GM23248 (cell line): ENCODE measurements around the gene PIP5KL1. TPM values are rescaled to one million over a fixed set of nuclear protein-coding genes. Genes with fewer than 3 reads are reported as not detected.

ENCODE experiments used
- DNase-seq: peaks from one replicate; pipeline ENCODE4 v3.0.0-alpha.2; 2015
- H2AFZ ChIP-seq: fragments of 200-600 bp; sonication (generic); 2 replicates; pipeline ENCODE4 v1.6.1; 2016; ENCODE audit warnings: antibody characterized with exemption
- H3F3A ChIP-seq: fragments of 200-600 bp; sonication (generic); 2 replicates; pipeline ENCODE4 v1.6.1; 2016; ENCODE audit warnings: mild to moderate bottlenecking, antibody characterized with exemption, mixed run types; ENCODE audit not compliant: insufficient read depth
- H3K27ac ChIP-seq: fragments of 200-600 bp; sonication (generic); 2 replicates; pipeline ENCODE4 v1.5.1; 2016; ENCODE audit warnings: mild to moderate bottlenecking
- H3K27me3 ChIP-seq: fragments of 200-600 bp; sonication (generic); replicated peaks from 2 replicates; pipeline ENCODE4 v1.6.1; 2016; ENCODE audit warnings: mild to moderate bottlenecking; ENCODE audit not compliant: insufficient read depth
- H3K36me3 ChIP-seq: fragments of 200-600 bp; sonication (generic); 2 replicates; pipeline ENCODE4 v1.6.1; 2016; ENCODE audit warnings: low read depth, mild to moderate bottlenecking
- H3K4me1 ChIP-seq: fragments of 200-600 bp; sonication (generic); 2 replicates; pipeline ENCODE4 v1.6.1; 2016; ENCODE audit warnings: mild to moderate bottlenecking; ENCODE audit not compliant: insufficient read depth
- H3K4me2 ChIP-seq: fragments of 200-600 bp; sonication (generic); one replicate; pipeline ENCODE4 v1.6.1; 2016; ENCODE audit warnings: mild to moderate bottlenecking; ENCODE audit not compliant: unreplicated experiment
- H3K4me3 ChIP-seq: fragments of 200-600 bp; sonication (generic); 2 replicates; pipeline ENCODE4 v1.5.1; 2016; ENCODE audit warnings: mild to moderate bottlenecking
- H3K79me2 ChIP-seq: fragments of 200-600 bp; sonication (generic); 2 replicates; pipeline ENCODE4 v1.6.1; 2016; ENCODE audit warnings: mild to moderate bottlenecking; ENCODE audit not compliant: insufficient read depth
- H3K9ac ChIP-seq: fragments of 200-600 bp; sonication (generic); 2 replicates; pipeline ENCODE4 v1.6.1; 2016; ENCODE audit warnings: mild to moderate bottlenecking
- H3K9me2 ChIP-seq: fragments of 200-600 bp; sonication (generic); 2 replicates; pipeline ENCODE4 v1.6.1; 2016; ENCODE audit warnings: mixed run types, mild to moderate bottlenecking, moderate library complexity; ENCODE audit not compliant: insufficient read depth
- H3K9me3 ChIP-seq: fragments of 200-600 bp; sonication (generic); one replicate; pipeline ENCODE4 v1.6.1; 2017; ENCODE audit warnings: low read depth
- H4K20me1 ChIP-seq: fragments of 200-600 bp; sonication (generic); 2 replicates; pipeline ENCODE4 v1.6.0; 2016; ENCODE audit not compliant: insufficient read depth
- EZH2 ChIP-seq: fragments of 200-600 bp; sonication (generic); IDR thresholded peaks from 2 replicates; pipeline ENCODE4 v1.6.1; 2018; ENCODE audit warnings: antibody characterized with exemption, mild to moderate bottlenecking; ENCODE audit not compliant: insufficient read depth, poor library complexity, severe bottlenecking
- EZH2phosphoT487 ChIP-seq: fragments of 200-600 bp; sonication (generic); IDR thresholded peaks from 2 replicates; pipeline ENCODE4 v1.6.1; 2018; ENCODE audit warnings: antibody characterized with exemption, moderate library complexity, mild to moderate bottlenecking, low read depth; ENCODE audit not compliant: insufficient read depth
- WGBS, 2 experiments: methylation state at CpG; one replicate each; pipeline ENCODE4 v1.1.6; 2015 to 2017; ENCODE audit warnings: low lambda C conversion rate in 2 of 2, low coverage in 1 of 2; ENCODE audit errors: missing lambda C conversion rate in 2 of 2; 5-methylcytosine and 5-hydroxymethylcytosine counted together
- in situ Hi-C: fragments of 300-500 bp; cut with MboI; formaldehyde crosslinking; loops from 2 replicates; pipeline ENCODE4 v1.15.0; 2020
- polyA plus RNA-seq: library from polyadenylated mRNA; unstranded; fragments of >200 nt; fragmentation: Nextera tagmentation; extraction: Ambion mirVana; gene quantifications from 2 replicates; pipeline ENCODE4 v1.2.1, GENCODE V29; 2016
- total RNA-seq: library from RNA; depleted of rRNA; stranded (reverse); fragments of >200 nt; shearing (Covaris generic); gene quantifications from 2 replicates; pipeline ENCODE4 v1.2.3, GENCODE V29; 2014

The PIP5KL1 gene
- total and polyA plus RNA-seq, 2 experiments from 2014 or later: 5.5 to 8.8 TPM

DNA sequence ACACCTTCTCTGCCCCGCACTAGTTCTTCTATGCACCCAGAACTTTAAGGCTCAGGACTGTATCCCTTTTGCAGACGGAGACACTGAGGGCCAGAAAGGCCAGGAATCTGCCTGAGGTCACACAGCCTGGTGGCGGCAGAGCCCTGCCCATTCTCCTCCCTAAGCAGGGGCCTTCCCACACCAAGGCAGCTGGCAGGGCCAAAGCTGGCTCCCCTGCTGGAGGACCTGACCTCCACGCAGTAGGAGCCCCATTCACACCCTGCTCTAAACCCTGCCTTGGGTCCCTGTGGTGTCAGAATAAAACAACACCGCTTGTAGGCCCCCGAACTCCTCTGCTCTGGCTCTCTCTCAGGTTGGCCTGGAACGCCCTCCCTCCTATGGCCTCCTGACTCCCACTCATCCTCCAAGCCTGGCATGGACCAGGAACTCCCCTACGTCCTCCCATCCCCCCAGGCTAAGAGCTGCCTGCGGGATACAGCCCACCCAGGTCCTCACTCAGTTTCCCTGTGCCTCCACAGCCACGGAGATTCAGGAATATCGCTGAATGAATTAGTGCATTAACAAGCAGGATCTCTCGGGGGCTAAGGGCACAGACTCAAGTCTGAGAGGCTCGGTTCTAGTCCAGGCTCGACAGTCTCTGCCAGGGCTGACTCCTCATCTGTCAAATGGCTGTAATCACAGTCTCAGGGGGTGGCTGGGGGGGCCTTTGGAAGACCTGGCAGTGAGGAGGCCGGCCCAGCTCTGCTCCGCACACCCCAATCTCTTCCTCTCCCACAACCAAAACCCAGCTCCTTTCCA lies 34.0 kb downstream of the PIP5KL1 start:
- Histone ChIP-seq H3K9ac (peak overlapping the region; percentile 38), H3K4me2 (peak overlapping the region; percentile 87), H3K36me3 (peaks cover 38% of the 10 kb centered on the region; the same call in 1 of the 2 replicates), H3K9me2 (no peaks in the 10 kb centered on the region), H3F3A (peaks cover 5% of the 10 kb centered on the region; the same call in 1 of the 2 replicates), H3K79me2 (peaks cover 53% of the 10 kb centered on the region), H3K4me1 (peaks cover 27% of the 10 kb centered on the region), H3K4me3 (peak overlapping the region; percentile 33), H4K20me1 (no peaks in the 10 kb centered on the region), H3K27me3 (no peaks in the 10 kb centered on the region), H2AFZ (no peak overlapping the region), H3K27ac (peak overlapping the region; percentile 28; the same call in 1 of the 2 replicates), H3K9me3 (no peaks in the 10 kb centered on the region)
- 72 to 75% methylated on average over 16 of the region's 16 CpGs for WGBS, 2 experiments
- in situ Hi-C loops: no loop called here
- TF ChIP-seq EZH2phosphoT487 (no peak), EZH2 (no peak)
- DNase-seq: no peak

DNA sequence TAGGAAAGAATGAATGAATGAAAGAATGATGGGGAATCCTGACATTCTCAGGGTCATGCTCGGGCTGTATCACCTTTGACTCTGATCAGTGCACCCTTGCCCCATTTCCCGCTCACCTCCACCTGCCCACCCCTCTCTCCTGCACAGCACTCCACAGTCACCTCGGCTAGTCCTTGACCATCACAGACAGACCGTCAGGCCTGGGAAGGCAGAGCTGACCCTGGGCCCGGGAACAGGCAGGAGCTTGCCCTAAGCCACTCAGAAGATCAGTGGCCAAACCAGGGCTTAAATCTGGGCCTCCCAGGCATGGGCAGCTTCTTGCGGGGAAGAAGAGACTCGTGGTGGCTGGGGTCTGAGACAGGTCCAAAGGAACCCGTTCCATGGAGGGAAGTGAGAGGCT lies 34.8 kb downstream of the PIP5KL1 start:
- in situ Hi-C loops: no loop called here
- H3K9ac ChIP-seq: no peak overlapping the region
- DNase-seq: no peak
- H3F3A ChIP-seq: peaks cover 5% of the 10 kb centered on the region; the same call in 1 of the 2 replicates
- H3K79me2 ChIP-seq: peaks cover 60% of the 10 kb centered on the region
- no peak for TF ChIP-seq EZH2
- TF ChIP-seq EZH2phosphoT487: no peak
- no peak overlapping the region for H2AFZ ChIP-seq
- WGBS, 2 experiments: 89 to 90% methylated on average over 8 of the region's 8 CpGs
- peaks cover 44% of the 10 kb centered on the region; the same call in 1 of the 2 replicates for H3K36me3 ChIP-seq
- no peaks in the 10 kb centered on the region for H3K9me2 ChIP-seq
- no peak overlapping the region for H3K4me2 ChIP-seq
- H4K20me1 ChIP-seq: no peaks in the 10 kb centered on the region
- no peaks in the 10 kb centered on the region for H3K9me3 ChIP-seq
- H3K27me3 ChIP-seq: no peaks in the 10 kb centered on the region
- H3K27ac ChIP-seq: no peak overlapping the region
- peaks cover 20% of the 10 kb centered on the region for H3K4me1 ChIP-seq
- no peak overlapping the region for H3K4me3 ChIP-seq

DNA sequence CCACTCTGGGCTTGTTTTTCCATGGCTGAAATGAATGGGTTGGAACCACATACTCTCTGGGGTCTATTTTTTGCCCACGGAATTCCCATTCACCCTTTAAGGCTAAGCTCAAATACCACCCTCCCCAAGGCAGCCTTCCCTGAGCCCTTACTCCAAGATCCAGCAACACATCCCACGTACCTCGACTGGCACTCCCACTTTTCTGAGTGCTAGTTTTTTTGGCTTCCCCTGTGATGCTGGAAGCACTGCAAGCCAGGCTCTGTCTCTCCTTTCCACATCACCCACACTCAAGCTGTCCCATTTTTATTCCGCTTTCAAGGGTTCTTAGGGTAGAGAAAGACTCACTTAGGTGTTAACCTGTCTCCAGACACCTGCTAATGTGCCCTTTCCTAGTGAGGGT lies 37.2 kb downstream of the PIP5KL1 start:
- Histone ChIP-seq H3K4me1 (peaks cover 11% of the 10 kb centered on the region), H2AFZ (no peak overlapping the region), H3K4me3 (no peak overlapping the region), H3F3A (peaks cover 5% of the 10 kb centered on the region; the same call in 1 of the 2 replicates), H3K36me3 (peaks cover 67% of the 10 kb centered on the region; the same call in 1 of the 2 replicates), H3K79me2 (peaks cover 73% of the 10 kb centered on the region), H3K9me2 (no peaks in the 10 kb centered on the region), H3K4me2 (no peak overlapping the region), H4K20me1 (no peaks in the 10 kb centered on the region), H3K9me3 (no peaks in the 10 kb centered on the region), H3K9ac (no peak overlapping the region), H3K27ac (no peak overlapping the region), H3K27me3 (no peaks in the 10 kb centered on the region)
- DNase-seq: no peak
- TF ChIP-seq EZH2 (no peak), EZH2phosphoT487 (no peak)
- in situ Hi-C loops: no loop called here
- 99 to 100% methylated on average over 4 of the region's 4 CpGs for WGBS, 2 experiments

DNA sequence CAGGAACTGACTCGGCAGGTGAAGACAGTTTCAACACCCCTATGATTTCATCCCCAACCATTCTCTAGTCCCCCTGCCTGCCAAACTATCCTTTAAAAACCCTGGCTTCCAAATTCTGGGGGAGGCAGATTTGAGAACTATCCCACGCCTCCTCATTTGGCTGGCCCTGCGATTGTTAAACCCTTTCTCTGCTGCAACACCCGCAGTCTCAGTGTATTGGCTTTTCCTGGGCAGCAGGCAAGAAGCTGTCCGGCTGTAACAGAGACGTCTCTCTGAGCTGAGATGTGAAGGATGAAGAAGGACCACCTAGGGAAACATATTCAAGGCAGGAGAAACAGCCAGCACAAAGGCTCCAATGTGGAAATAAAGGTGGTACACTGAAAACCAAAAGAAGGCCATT lies 37.7 kb downstream of the PIP5KL1 start:
- Histone ChIP-seq H3F3A (peaks cover 3% of the 10 kb centered on the region; the same call in 1 of the 2 replicates), H3K27me3 (no peaks in the 10 kb centered on the region), H3K4me2 (no peak overlapping the region), H4K20me1 (no peaks in the 10 kb centered on the region), H2AFZ (no peak overlapping the region), H3K79me2 (peaks cover 73% of the 10 kb centered on the region), H3K9me3 (no peaks in the 10 kb centered on the region), H3K9ac (no peak overlapping the region), H3K9me2 (no peaks in the 10 kb centered on the region), H3K4me1 (peaks cover 10% of the 10 kb centered on the region), H3K4me3 (no peak overlapping the region), H3K36me3 (peaks cover 72% of the 10 kb centered on the region; the same call in 1 of the 2 replicates), H3K27ac (no peak overlapping the region)
- in situ Hi-C loops: no loop called here
- TF ChIP-seq EZH2phosphoT487 (no peak), EZH2 (no peak)
- DNase-seq: no peak
- WGBS, 2 experiments: 86 to 91% methylated on average over 6 of the region's 6 CpGs
